K562 (cell line): ENCODE results near the gene TRIM4. TPM values are rescaled to one million over a fixed set of nuclear protein-coding genes. Genes with fewer than 3 reads are reported as not detected.

ENCODE experiments used
- MCM2 ChIP-seq: fragments of 450-650 bp; IDR thresholded peaks from 2 replicates; pipeline ENCODE4 v1.6.1; 2017; ENCODE audit warnings: low read depth, mild to moderate bottlenecking
- POLR2H ChIP-seq: IDR thresholded peaks from 2 replicates; pipeline ENCODE4 v1.6.1; 2016; ENCODE audit warnings: missing genetic modification characterization, low read depth, mild to moderate bottlenecking, control low read depth, missing compliant biosample characterization, moderate library complexity
- POU5F1 ChIP-seq: fragments of 150-350 bp; IDR thresholded peaks from 2 replicates; pipeline ENCODE4 v1.6.1; 2014; ENCODE audit warnings: borderline replicate concordance, low read length, low read depth, mild to moderate bottlenecking; ENCODE audit not compliant: partially characterized antibody
- SMARCB1 ChIP-seq: IDR thresholded peaks from 2 replicates; pipeline ENCODE4 v1.6.1; 2011; ENCODE audit warnings: improper control_type of control experiment, low read depth; ENCODE audit not compliant: insufficient read length
- THRAP3 ChIP-seq: fragments of 450-650 bp; IDR thresholded peaks from 2 replicates; pipeline ENCODE4 v1.6.1; 2016; ENCODE audit warnings: mild to moderate bottlenecking, inconsistent platforms, borderline replicate concordance
- polyA plus RNA-seq, 8 experiments: library from polyadenylated mRNA; depleted of rRNA in 4 of 8; stranded (reverse) in 5 of 8; unstranded in 3 of 8; fragments of >200 nt; fragmentation: Nextera tagmentation in 2 of 8; fragmentation: Illumina TruSeq in 1 of 8; extraction: Ambion mirVana in 2 of 8; extraction: Trizol in 1 of 8; gene quantifications; 2 replicates each; pipeline versions ENCODE4 v1.2.1 to v1.2.3, GENCODE V29; 2011 to 2014; ENCODE audit warnings: inconsistent platforms in 1 of 8, missing spikeins in 1 of 8
- total RNA-seq, 7 experiments: library from RNA; depleted of rRNA in 6 of 7; stranded (reverse); fragments of >200 nt in 6 of 7; fragmentation: Illumina TruSeq in 2 of 7; extraction: Trizol in 2 of 7; gene quantifications; 2 replicates each; pipeline versions ENCODE4 v1.2.1 to v1.2.3, GENCODE V29; 2011 to 2021; ENCODE audit warnings: low replicate concordance in 1 of 7
- TF ChIP-seq, protein P1 (sequence below), 3 experiments: IDR thresholded peaks in 2 of 3; conservative IDR thresholded peaks in 1 of 3; 2 replicates each; pipeline ENCODE4 v1.5.1; 2011 to 2012; ENCODE audit warnings: low read length in 3 of 3, mild to moderate bottlenecking in 3 of 3, control low read depth in 2 of 3, improper control_type of control experiment in 1 of 3, inconsistent platforms in 1 of 3, low read depth in 1 of 3, mixed read lengths in 1 of 3, moderate library complexity in 1 of 3; ENCODE audit not compliant: insufficient read depth in 2 of 3
- TF ChIP-seq, protein P2 (sequence below): fragments of 450-650 bp; IDR thresholded peaks from 2 replicates; pipeline ENCODE4 v1.6.1; 2017; ENCODE audit warnings: mild to moderate bottlenecking, moderate library complexity
- TF ChIP-seq, protein P3 (sequence below), 2 experiments: fragments of 450-650 bp; formaldehyde crosslinking in 1 of 2; IDR thresholded peaks; 2 replicates each; pipeline versions ENCODE4 v1.4.0 to v1.6.1; 2014 to 2020; ENCODE audit warnings: mild to moderate bottlenecking in 2 of 2, borderline replicate concordance in 1 of 2, low read depth in 1 of 2
- TF ChIP-seq, protein P4 (sequence below): fragments of 250-450 bp; sonication (Bioruptor Pico); IDR thresholded peaks from 2 replicates; pipeline ENCODE4 v1.4.0; 2020

The TRIM4 gene
- total and polyA plus RNA-seq, 9 of the 15 experiments (the other 6 are each of a cell fraction or from before 2014, with no cell fraction given): 6.2 to 28.3 (median 22.4) TPM

- TF ChIP-seq, protein P1, sequence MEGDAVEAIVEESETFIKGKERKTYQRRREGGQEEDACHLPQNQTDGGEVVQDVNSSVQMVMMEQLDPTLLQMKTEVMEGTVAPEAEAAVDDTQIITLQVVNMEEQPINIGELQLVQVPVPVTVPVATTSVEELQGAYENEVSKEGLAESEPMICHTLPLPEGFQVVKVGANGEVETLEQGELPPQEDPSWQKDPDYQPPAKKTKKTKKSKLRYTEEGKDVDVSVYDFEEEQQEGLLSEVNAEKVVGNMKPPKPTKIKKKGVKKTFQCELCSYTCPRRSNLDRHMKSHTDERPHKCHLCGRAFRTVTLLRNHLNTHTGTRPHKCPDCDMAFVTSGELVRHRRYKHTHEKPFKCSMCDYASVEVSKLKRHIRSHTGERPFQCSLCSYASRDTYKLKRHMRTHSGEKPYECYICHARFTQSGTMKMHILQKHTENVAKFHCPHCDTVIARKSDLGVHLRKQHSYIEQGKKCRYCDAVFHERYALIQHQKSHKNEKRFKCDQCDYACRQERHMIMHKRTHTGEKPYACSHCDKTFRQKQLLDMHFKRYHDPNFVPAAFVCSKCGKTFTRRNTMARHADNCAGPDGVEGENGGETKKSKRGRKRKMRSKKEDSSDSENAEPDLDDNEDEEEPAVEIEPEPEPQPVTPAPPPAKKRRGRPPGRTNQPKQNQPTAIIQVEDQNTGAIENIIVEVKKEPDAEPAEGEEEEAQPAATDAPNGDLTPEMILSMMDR (IDR thresholded peaks at IDR 0.05 in 2 of 3, conservative IDR thresholded peaks at IDR 0.05 in 1 of 3; ENCODE audit: insufficient read depth in 2 of 3, low read depth in 1 of 3, low read length in 3 of 3): peak; percentile 25 to 49 (median 37); a peak in 4 of 6 replicates
- TF ChIP-seq, protein P2, sequence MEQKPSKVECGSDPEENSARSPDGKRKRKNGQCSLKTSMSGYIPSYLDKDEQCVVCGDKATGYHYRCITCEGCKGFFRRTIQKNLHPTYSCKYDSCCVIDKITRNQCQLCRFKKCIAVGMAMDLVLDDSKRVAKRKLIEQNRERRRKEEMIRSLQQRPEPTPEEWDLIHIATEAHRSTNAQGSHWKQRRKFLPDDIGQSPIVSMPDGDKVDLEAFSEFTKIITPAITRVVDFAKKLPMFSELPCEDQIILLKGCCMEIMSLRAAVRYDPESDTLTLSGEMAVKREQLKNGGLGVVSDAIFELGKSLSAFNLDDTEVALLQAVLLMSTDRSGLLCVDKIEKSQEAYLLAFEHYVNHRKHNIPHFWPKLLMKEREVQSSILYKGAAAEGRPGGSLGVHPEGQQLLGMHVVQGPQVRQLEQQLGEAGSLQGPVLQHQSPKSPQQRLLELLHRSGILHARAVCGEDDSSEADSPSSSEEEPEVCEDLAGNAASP: no peak
- TF ChIP-seq POLR2H (tag): no peak
- TF ChIP-seq, protein P3, sequence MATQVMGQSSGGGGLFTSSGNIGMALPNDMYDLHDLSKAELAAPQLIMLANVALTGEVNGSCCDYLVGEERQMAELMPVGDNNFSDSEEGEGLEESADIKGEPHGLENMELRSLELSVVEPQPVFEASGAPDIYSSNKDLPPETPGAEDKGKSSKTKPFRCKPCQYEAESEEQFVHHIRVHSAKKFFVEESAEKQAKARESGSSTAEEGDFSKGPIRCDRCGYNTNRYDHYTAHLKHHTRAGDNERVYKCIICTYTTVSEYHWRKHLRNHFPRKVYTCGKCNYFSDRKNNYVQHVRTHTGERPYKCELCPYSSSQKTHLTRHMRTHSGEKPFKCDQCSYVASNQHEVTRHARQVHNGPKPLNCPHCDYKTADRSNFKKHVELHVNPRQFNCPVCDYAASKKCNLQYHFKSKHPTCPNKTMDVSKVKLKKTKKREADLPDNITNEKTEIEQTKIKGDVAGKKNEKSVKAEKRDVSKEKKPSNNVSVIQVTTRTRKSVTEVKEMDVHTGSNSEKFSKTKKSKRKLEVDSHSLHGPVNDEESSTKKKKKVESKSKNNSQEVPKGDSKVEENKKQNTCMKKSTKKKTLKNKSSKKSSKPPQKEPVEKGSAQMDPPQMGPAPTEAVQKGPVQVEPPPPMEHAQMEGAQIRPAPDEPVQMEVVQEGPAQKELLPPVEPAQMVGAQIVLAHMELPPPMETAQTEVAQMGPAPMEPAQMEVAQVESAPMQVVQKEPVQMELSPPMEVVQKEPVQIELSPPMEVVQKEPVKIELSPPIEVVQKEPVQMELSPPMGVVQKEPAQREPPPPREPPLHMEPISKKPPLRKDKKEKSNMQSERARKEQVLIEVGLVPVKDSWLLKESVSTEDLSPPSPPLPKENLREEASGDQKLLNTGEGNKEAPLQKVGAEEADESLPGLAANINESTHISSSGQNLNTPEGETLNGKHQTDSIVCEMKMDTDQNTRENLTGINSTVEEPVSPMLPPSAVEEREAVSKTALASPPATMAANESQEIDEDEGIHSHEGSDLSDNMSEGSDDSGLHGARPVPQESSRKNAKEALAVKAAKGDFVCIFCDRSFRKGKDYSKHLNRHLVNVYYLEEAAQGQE (IDR thresholded peaks at IDR 0.05; ENCODE audit: borderline replicate concordance): peak; percentile 31; the same call in 1 of the 2 replicates
- TF ChIP-seq, protein P3 (CRISPR knock-in tag; IDR thresholded peaks at IDR 0.05; ENCODE audit: low read depth): no peak
- TF ChIP-seq, protein P4, sequence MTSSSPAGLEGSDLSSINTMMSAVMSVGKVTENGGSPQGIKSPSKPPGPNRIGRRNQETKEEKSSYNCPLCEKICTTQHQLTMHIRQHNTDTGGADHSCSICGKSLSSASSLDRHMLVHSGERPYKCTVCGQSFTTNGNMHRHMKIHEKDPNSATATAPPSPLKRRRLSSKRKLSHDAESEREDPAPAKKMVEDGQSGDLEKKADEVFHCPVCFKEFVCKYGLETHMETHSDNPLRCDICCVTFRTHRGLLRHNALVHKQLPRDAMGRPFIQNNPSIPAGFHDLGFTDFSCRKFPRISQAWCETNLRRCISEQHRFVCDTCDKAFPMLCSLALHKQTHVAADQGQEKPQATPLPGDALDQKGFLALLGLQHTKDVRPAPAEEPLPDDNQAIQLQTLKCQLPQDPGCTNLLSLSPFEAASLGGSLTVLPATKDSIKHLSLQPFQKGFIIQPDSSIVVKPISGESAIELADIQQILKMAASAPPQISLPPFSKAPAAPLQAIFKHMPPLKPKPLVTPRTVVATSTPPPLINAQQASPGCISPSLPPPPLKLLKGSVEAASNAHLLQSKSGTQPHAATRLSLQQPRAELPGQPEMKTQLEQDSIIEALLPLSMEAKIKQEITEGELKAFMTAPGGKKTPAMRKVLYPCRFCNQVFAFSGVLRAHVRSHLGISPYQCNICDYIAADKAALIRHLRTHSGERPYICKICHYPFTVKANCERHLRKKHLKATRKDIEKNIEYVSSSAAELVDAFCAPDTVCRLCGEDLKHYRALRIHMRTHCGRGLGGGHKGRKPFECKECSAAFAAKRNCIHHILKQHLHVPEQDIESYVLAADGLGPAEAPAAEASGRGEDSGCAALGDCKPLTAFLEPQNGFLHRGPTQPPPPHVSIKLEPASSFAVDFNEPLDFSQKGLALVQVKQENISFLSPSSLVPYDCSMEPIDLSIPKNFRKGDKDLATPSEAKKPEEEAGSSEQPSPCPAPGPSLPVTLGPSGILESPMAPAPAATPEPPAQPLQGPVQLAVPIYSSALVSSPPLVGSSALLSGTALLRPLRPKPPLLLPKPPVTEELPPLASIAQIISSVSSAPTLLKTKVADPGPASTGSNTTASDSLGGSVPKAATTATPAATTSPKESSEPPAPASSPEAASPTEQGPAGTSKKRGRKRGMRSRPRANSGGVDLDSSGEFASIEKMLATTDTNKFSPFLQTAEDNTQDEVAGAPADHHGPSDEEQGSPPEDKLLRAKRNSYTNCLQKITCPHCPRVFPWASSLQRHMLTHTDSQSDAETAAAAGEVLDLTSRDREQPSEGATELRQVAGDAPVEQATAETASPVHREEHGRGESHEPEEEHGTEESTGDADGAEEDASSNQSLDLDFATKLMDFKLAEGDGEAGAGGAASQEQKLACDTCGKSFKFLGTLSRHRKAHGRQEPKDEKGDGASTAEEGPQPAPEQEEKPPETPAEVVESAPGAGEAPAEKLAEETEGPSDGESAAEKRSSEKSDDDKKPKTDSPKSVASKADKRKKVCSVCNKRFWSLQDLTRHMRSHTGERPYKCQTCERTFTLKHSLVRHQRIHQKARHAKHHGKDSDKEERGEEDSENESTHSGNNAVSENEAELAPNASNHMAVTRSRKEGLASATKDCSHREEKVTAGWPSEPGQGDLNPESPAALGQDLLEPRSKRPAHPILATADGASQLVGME (CRISPR knock-in tag): no peak
- no peak for TF ChIP-seq POU5F1
- no peak for TF ChIP-seq MCM2
- TF ChIP-seq THRAP3: no peak
- TF ChIP-seq SMARCB1: no peak
Measured at GRCh38 chr7:99949645-99950228, 30.4 kb upstream of the TRIM4 start (continued).
